GM23338 (cell line): Measurements from ENCODE around the gene FSIP1. TPM values are rescaled to one million over a fixed set of nuclear protein-coding genes. Genes with fewer than 3 reads are reported as not detected.

Source experiments
- ATAC-seq: fragments of 200-7000 bp; cut with Tn5 transposase; 3 replicates; pipeline ENCODE4 v1.9.1; 2020
- DNase-seq: peaks from one replicate; pipeline ENCODE4 v3.0.0-alpha.2; 2015; ENCODE audit warnings: low spot score
- H2AFZ ChIP-seq: fragments of 200-600 bp; sonication (generic); 2 replicates; pipeline ENCODE4 v1.8.0; 2016; ENCODE audit warnings: antibody characterized with exemption, mild to moderate bottlenecking, moderate library complexity
- H3F3A ChIP-seq: fragments of 200-600 bp; sonication (generic); replicated peaks from 2 replicates; pipeline ENCODE4 v1.8.0; 2017; ENCODE audit warnings: antibody characterized with exemption, mixed run types, low read depth
- H3K27ac ChIP-seq: fragments of 200-600 bp; sonication (generic); 2 replicates; pipeline ENCODE4 v1.6.1; 2016; ENCODE audit warnings: low read depth
- H3K27me3 ChIP-seq: fragments of 200-600 bp; sonication (generic); 2 replicates; pipeline ENCODE4 v1.8.0; 2016; ENCODE audit warnings: mild to moderate bottlenecking, mixed run types, moderate library complexity; ENCODE audit not compliant: insufficient read depth
- H3K36me3 ChIP-seq: fragments of 200-600 bp; sonication (generic); 2 replicates; pipeline ENCODE4 v1.8.0; 2016; ENCODE audit warnings: mild to moderate bottlenecking; ENCODE audit not compliant: insufficient read depth
- H3K4me1 ChIP-seq: fragments of 200-600 bp; sonication (generic); 2 replicates; pipeline ENCODE4 v1.8.0; 2016; ENCODE audit warnings: mild to moderate bottlenecking, moderate library complexity; ENCODE audit not compliant: insufficient read depth
- H3K4me2 ChIP-seq: fragments of 200-600 bp; sonication (generic); 2 replicates; pipeline ENCODE4 v1.7.1; 2017; ENCODE audit warnings: mixed run types
- H3K4me3 ChIP-seq: fragments of 200-600 bp; sonication (generic); 2 replicates; pipeline ENCODE4 v1.6.1; 2016; ENCODE audit warnings: mixed run types
- H3K79me2 ChIP-seq: fragments of 200-600 bp; sonication (generic); replicated peaks from 2 replicates; pipeline ENCODE4 v1.8.0; 2017; ENCODE audit warnings: mild to moderate bottlenecking; ENCODE audit not compliant: insufficient read depth
- H3K9me2 ChIP-seq: fragments of 200-600 bp; sonication (generic); 2 replicates; pipeline ENCODE4 v1.8.0; 2017; ENCODE audit not compliant: insufficient read depth
- H4K20me1 ChIP-seq: fragments of 200-600 bp; sonication (generic); replicated peaks from 2 replicates; pipeline ENCODE4 v1.8.0; 2017; ENCODE audit warnings: mild to moderate bottlenecking; ENCODE audit not compliant: insufficient read depth
- H3K27ac Mint-ChIP-seq: 2 replicates; pipeline ENCODE4 v1.8.0; 2020; ENCODE audit warnings: inconsistent platforms, mild to moderate bottlenecking, moderate library complexity, mixed read lengths
- H3K27me3 Mint-ChIP-seq: 3 replicates; pipeline ENCODE4 v1.8.0; 2022; ENCODE audit warnings: low read depth, mild to moderate bottlenecking, moderate library complexity, mixed read lengths, inconsistent platforms; ENCODE audit not compliant: insufficient read depth, poor library complexity
- H3K36me3 Mint-ChIP-seq: 3 replicates; pipeline ENCODE4 v1.8.0; 2021; ENCODE audit warnings: low read depth, mild to moderate bottlenecking, inconsistent platforms, moderate library complexity, mixed read lengths
- H3K4me1 Mint-ChIP-seq: 3 replicates; pipeline ENCODE4 v1.8.0; 2020; ENCODE audit warnings: mild to moderate bottlenecking, inconsistent platforms, mixed read lengths
- H3K4me3 Mint-ChIP-seq: 3 replicates; pipeline ENCODE4 v1.8.0; 2021; ENCODE audit warnings: moderate library complexity, mild to moderate bottlenecking, inconsistent platforms, mixed read lengths
- H3K9me3 Mint-ChIP-seq: 3 replicates; pipeline ENCODE4 v1.8.0; 2020; ENCODE audit warnings: moderate library complexity, mild to moderate bottlenecking, inconsistent platforms, mixed read lengths
- CREB1 ChIP-seq: fragments of 250-450 bp; sonication (Bioruptor Pico); IDR thresholded peaks from 2 replicates; pipeline ENCODE4 v1.5.0; 2020; ENCODE audit warnings: low read depth, mild to moderate bottlenecking, moderate library complexity
- ETS1 ChIP-seq: IDR thresholded peaks from 2 replicates; pipeline ENCODE4 v1.6.1; 2016; ENCODE audit warnings: antibody characterized with exemption
- EZH2phosphoT487 ChIP-seq: fragments of 200-600 bp; sonication (generic); IDR thresholded peaks from one replicate; pipeline ENCODE4 v1.8.1; 2018; ENCODE audit warnings: antibody characterized with exemption; ENCODE audit not compliant: unreplicated experiment
- STAT1 ChIP-seq: IDR thresholded peaks from one replicate; pipeline ENCODE4 v1.6.1; 2016; ENCODE audit warnings: antibody characterized with exemption; ENCODE audit not compliant: unreplicated experiment
- ZNF331 ChIP-seq: fragments of 250-450 bp; sonication (Bioruptor Pico); IDR thresholded peaks from 2 replicates; pipeline ENCODE4 v1.5.0; 2020; ENCODE audit warnings: low read depth, mild to moderate bottlenecking, moderate library complexity
- ZNF462 ChIP-seq: fragments of 250-450 bp; sonication (Bioruptor Pico); IDR thresholded peaks from 2 replicates; pipeline ENCODE4 v1.5.0; 2020; ENCODE audit warnings: mild to moderate bottlenecking, moderate library complexity
- polyA plus RNA-seq: library from polyadenylated mRNA; unstranded; fragments of >200 nt; fragmentation: Nextera tagmentation; extraction: Ambion mirVana; gene quantifications from 2 replicates; pipeline ENCODE4 v1.2.1, GENCODE V29; 2016
- total RNA-seq: library from RNA; depleted of rRNA; stranded (reverse); fragments of >200 nt; shearing (Covaris generic); gene quantifications from 2 replicates; pipeline ENCODE4 v1.2.3, GENCODE V29; 2014
- TF ChIP-seq, protein P1 (sequence below), 2 experiments: fragments of 200-600 bp in 1 of 2; sonication (generic) in 1 of 2; conservative IDR thresholded peaks; 2 replicates each; pipeline versions ENCODE4 v1.5.1 to v1.6.1; 2016 to 2017; ENCODE audit warnings: antibody characterized with exemption in 2 of 2, low read depth in 2 of 2, mild to moderate bottlenecking in 2 of 2, moderate library complexity in 1 of 2

FSIP1 gene
- total and polyA plus RNA-seq, 2 experiments from 2014 or later, result 0.92 to 2.1 TPM

DNA sequence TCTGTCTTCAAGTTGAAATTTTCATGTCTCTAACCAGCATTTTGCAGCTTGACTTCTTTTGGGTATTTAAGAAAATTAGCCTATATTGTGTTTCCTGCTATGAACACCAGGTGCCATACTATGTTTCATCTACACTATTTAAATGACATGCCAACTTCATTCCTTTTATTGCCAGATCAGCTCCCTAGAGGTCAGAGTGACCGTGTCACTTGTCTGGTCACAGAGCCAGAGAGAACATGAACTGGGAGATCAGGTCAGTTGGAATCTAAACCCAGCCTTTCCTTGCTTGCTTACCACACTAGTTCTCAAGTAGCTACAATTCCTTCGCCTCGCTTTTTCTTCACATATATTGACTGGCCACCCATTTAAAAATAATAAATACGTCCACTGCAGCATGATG lies 114.2 kb downstream of the FSIP1 start:
- peaks cover 30% of the 10 kb centered on the region for H3K4me1 ChIP-seq
- H3K36me3 ChIP-seq, result no peaks in the 10 kb centered on the region
- no peak for ATAC-seq
- TF ChIP-seq, protein P1, sequence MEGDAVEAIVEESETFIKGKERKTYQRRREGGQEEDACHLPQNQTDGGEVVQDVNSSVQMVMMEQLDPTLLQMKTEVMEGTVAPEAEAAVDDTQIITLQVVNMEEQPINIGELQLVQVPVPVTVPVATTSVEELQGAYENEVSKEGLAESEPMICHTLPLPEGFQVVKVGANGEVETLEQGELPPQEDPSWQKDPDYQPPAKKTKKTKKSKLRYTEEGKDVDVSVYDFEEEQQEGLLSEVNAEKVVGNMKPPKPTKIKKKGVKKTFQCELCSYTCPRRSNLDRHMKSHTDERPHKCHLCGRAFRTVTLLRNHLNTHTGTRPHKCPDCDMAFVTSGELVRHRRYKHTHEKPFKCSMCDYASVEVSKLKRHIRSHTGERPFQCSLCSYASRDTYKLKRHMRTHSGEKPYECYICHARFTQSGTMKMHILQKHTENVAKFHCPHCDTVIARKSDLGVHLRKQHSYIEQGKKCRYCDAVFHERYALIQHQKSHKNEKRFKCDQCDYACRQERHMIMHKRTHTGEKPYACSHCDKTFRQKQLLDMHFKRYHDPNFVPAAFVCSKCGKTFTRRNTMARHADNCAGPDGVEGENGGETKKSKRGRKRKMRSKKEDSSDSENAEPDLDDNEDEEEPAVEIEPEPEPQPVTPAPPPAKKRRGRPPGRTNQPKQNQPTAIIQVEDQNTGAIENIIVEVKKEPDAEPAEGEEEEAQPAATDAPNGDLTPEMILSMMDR (conservative IDR thresholded peaks at IDR 0.05; ENCODE audit: low read depth in 2 of 2), result no peak
- no peaks in the 10 kb centered on the region for H3F3A ChIP-seq
- H3K4me3 ChIP-seq, result no peak overlapping the region
- peaks cover 3% of the 10 kb centered on the region for H3K27me3 Mint-ChIP-seq
- H3K4me2 ChIP-seq, result no peak overlapping the region
- H3K9me3 Mint-ChIP-seq, result no peaks in the 10 kb centered on the region
- H3K4me3 Mint-ChIP-seq, result no peak overlapping the region
- peaks cover 40% of the 10 kb centered on the region for H3K4me1 Mint-ChIP-seq
- H3K9me2 ChIP-seq, result no peaks in the 10 kb centered on the region
- no peak overlapping the region for H3K27ac Mint-ChIP-seq
- H4K20me1 ChIP-seq, result no peaks in the 10 kb centered on the region
- no peak for DNase-seq
- no peaks in the 10 kb centered on the region for H3K27me3 ChIP-seq
- H3K79me2 ChIP-seq, result no peaks in the 10 kb centered on the region
- no peak overlapping the region for H2AFZ ChIP-seq
- no peak overlapping the region for H3K27ac ChIP-seq
- H3K36me3 Mint-ChIP-seq, result no peaks in the 10 kb centered on the region

- H3K36me3 ChIP-seq, result no peaks in the 10 kb centered on the region
- Mint-ChIP-seq H3K36me3 (no peaks in the 10 kb centered on the region), H3K9me3 (no peaks in the 10 kb centered on the region), H3K27ac (peak overlapping the region; percentile 82), H3K4me3 (no peak overlapping the region), H3K27me3 (peaks cover 3% of the 10 kb centered on the region), H3K4me1 (peaks cover 42% of the 10 kb centered on the region)
- H3K4me1 ChIP-seq, result peaks cover 30% of the 10 kb centered on the region
- H3K27me3 ChIP-seq, result no peaks in the 10 kb centered on the region
- H4K20me1 ChIP-seq, result no peaks in the 10 kb centered on the region
- H3K4me2 ChIP-seq, result no peak overlapping the region
- H3F3A ChIP-seq, result no peaks in the 10 kb centered on the region
- H3K9me2 ChIP-seq, result no peaks in the 10 kb centered on the region
- H3K4me3 ChIP-seq, result no peak overlapping the region
- peak overlapping the region; percentile 14 for H3K27ac ChIP-seq
- ATAC-seq (peak; percentile 58), DNase-seq (no peak)
- no peaks in the 10 kb centered on the region for H3K79me2 ChIP-seq
- H2AFZ ChIP-seq, result 0 out of 2 replicates have a peak overlapping the region, but pooled peaks have one; percentile 3
- TF ChIP-seq, protein P1 (conservative IDR thresholded peaks at IDR 0.05; ENCODE audit: low read depth in 2 of 2), result no peak
- TF ChIP-seq STAT1 (no peak), CREB1 (CRISPR knock-in tag) (no peak), EZH2phosphoT487 (no peak), ZNF331 (CRISPR knock-in tag) (no peak), ETS1 (no peak), ZNF462 (no peak)
Observed at GRCh38 chr15:39667382-39668127, 115.1 kb downstream of the FSIP1 start.
